CD14-positive monocyte (primary cell): ENCODE data around the gene C17orf100. TPM values are rescaled to one million over a fixed set of nuclear protein-coding genes. Genes with fewer than 3 reads are reported as not detected.

Experiments used
- DNase-seq, 3 donors: peaks; one replicate each; pipeline ENCODE4 v3.0.0-alpha.2; 2011 to 2022
- H2AFZ ChIP-seq: 2 replicates; pipeline ENCODE4 v1.6.0; 2012; ENCODE audit warnings: mild to moderate bottlenecking, low read depth, low read length, inconsistent platforms; ENCODE audit not compliant: insufficient read depth, poor library complexity, severe bottlenecking
- H3K27ac ChIP-seq, 2 donors: 1 replicate in 1 of 2; 2 replicates in 1 of 2; pipeline ENCODE4 v1.5.1; 2012 to 2013; ENCODE audit warnings: low read length in 2 of 2, control low read depth in 1 of 2, inconsistent platforms in 1 of 2, low read depth in 1 of 2, mild to moderate bottlenecking in 1 of 2
- H3K27me3 ChIP-seq, 2 donors: one replicate each; pipeline versions ENCODE4 v1.6.0 to v1.6.1; 2011 to 2013; ENCODE audit warnings: low read length in 2 of 2; ENCODE audit not compliant: control insufficient read depth in 2 of 2, insufficient read depth in 2 of 2
- H3K36me3 ChIP-seq, 2 donors: replicated peaks in 1 of 2; 1 replicate in 1 of 2; 2 replicates in 1 of 2; pipeline versions ENCODE4 v1.5.1 to v1.6.1; 2012 to 2013; ENCODE audit warnings: low read length in 2 of 2, control low read depth in 1 of 2, inconsistent platforms in 1 of 2, mild to moderate bottlenecking in 1 of 2; ENCODE audit not compliant: insufficient read depth in 2 of 2, control insufficient read depth in 1 of 2
- H3K4me1 ChIP-seq, 2 donors: 1 replicate in 1 of 2; 2 replicates in 1 of 2; pipeline versions ENCODE4 v1.5.1 to v1.6.1; 2012 to 2013; ENCODE audit warnings: low read length in 2 of 2, control low read depth in 1 of 2, inconsistent platforms in 1 of 2, mild to moderate bottlenecking in 1 of 2, moderate library complexity in 1 of 2; ENCODE audit not compliant: insufficient read depth in 2 of 2, control insufficient read depth in 1 of 2
- H3K4me2 ChIP-seq: replicated peaks from 2 replicates; pipeline ENCODE3; 2012; ENCODE audit warnings: low read length, moderate library complexity, mild to moderate bottlenecking; ENCODE audit not compliant: poor library complexity, severe bottlenecking; ENCODE audit errors: extremely low read depth
- H3K4me3 ChIP-seq, 3 experiments: fragments of 200-600 bp in 1 of 3; sonication (generic) in 1 of 3; replicated peaks in 1 of 3; 1 replicate in 2 of 3; 2 replicates in 1 of 3; pipeline ENCODE4 v1.5.1; 2011 to 2013; ENCODE audit warnings: low read length in 3 of 3, mild to moderate bottlenecking in 3 of 3, control low read depth in 2 of 3, low read depth in 2 of 3, inconsistent platforms in 1 of 3, moderate library complexity in 1 of 3
- H3K79me2 ChIP-seq: 2 replicates; pipeline ENCODE4 v1.6.0; 2012; ENCODE audit warnings: mild to moderate bottlenecking, control low read depth, inconsistent platforms, low read length, moderate library complexity; ENCODE audit not compliant: insufficient read depth
- H3K9ac ChIP-seq: 2 replicates; pipeline ENCODE4 v1.6.0; 2017; ENCODE audit warnings: low read length, mild to moderate bottlenecking; ENCODE audit not compliant: insufficient read depth, poor library complexity, severe bottlenecking
- H3K9me3 ChIP-seq, 2 donors: replicated peaks in 1 of 2; 1 replicate in 1 of 2; 2 replicates in 1 of 2; pipeline versions ENCODE4 v1.5.1 to v1.6.1; 2012 to 2013; ENCODE audit warnings: low read length in 2 of 2, control low read depth in 1 of 2; ENCODE audit not compliant: control insufficient read depth in 1 of 2, insufficient read depth in 1 of 2
- H4K20me1 ChIP-seq: 2 replicates; pipeline ENCODE4 v1.6.0; 2012; ENCODE audit warnings: mild to moderate bottlenecking, low read length, control low read depth, moderate library complexity; ENCODE audit not compliant: insufficient read depth
- H3K27ac Mint-ChIP-seq, 7 donors: one replicate each; pipeline ENCODE4 v1.8.0; 2020; ENCODE audit warnings: mild to moderate bottlenecking in 7 of 7, mixed read lengths in 7 of 7, moderate library complexity in 6 of 7, inconsistent platforms in 2 of 7
- H3K27me3 Mint-ChIP-seq, 3 donors: one replicate each; pipeline ENCODE4 v1.8.0; 2021 to 2022; ENCODE audit warnings: low read depth in 3 of 3, mild to moderate bottlenecking in 3 of 3, mixed read lengths in 3 of 3, moderate library complexity in 3 of 3, inconsistent platforms in 1 of 3
- H3K36me3 Mint-ChIP-seq, 2 donors: one replicate each; pipeline ENCODE4 v1.8.0; 2020; ENCODE audit warnings: mixed read lengths in 2 of 2, inconsistent platforms in 1 of 2, mild to moderate bottlenecking in 1 of 2
- H3K4me1 Mint-ChIP-seq: one replicate; pipeline ENCODE4 v1.8.0; 2020; ENCODE audit warnings: mild to moderate bottlenecking, mixed read lengths
- H3K4me3 Mint-ChIP-seq, 2 donors: one replicate each; pipeline ENCODE4 v1.8.0; 2020; ENCODE audit warnings: mild to moderate bottlenecking in 2 of 2, mixed read lengths in 2 of 2, moderate library complexity in 1 of 2
- H3K9me3 Mint-ChIP-seq, 7 donors: one replicate each; pipeline ENCODE4 v1.8.0; 2020 to 2022; ENCODE audit warnings: mixed read lengths in 7 of 7, mild to moderate bottlenecking in 6 of 7, moderate library complexity in 6 of 7, inconsistent platforms in 2 of 7
- WGBS: methylation state at CpG from one replicate; pipeline ENCODE4 v1.1.5; 2013; ENCODE audit warnings: missing lambda C conversion rate; ENCODE audit not compliant: insufficient coverage; 5-methylcytosine and 5-hydroxymethylcytosine counted together
- intact Hi-C, 2 donors: fragments of 100-400 bp; cut with micrococcal nuclease; formaldehyde crosslinking; loops; one replicate each; pipeline versions ENCODE4 v1.15.0 to v1.15.1; 2023
- polyA plus RNA-seq, 3 donors: library from polyadenylated mRNA; depleted of rRNA in 1 of 3; unstranded in 2 of 3; stranded (reverse) in 1 of 3; fragments of 300-500 nt in 2 of 3; fragments of >200 nt in 1 of 3; fragmentation: Illumina TruSeq in 2 of 3; gene quantifications; 1 replicate in 2 of 3; 2 replicates in 1 of 3; pipeline ENCODE4 v1.2.3, GENCODE V29; 2012 to 2021
- TF ChIP-seq, protein P1 (sequence below): fragments of 200-600 bp; IDR thresholded peaks from one replicate; pipeline ENCODE4 v1.8.0; 2022; ENCODE audit warnings: antibody characterized with exemption, mild to moderate bottlenecking

The C17orf100 gene
- polyA plus RNA-seq, 3 donors = 0.51 to 1.8 (median 1.2) TPM

DNA sequence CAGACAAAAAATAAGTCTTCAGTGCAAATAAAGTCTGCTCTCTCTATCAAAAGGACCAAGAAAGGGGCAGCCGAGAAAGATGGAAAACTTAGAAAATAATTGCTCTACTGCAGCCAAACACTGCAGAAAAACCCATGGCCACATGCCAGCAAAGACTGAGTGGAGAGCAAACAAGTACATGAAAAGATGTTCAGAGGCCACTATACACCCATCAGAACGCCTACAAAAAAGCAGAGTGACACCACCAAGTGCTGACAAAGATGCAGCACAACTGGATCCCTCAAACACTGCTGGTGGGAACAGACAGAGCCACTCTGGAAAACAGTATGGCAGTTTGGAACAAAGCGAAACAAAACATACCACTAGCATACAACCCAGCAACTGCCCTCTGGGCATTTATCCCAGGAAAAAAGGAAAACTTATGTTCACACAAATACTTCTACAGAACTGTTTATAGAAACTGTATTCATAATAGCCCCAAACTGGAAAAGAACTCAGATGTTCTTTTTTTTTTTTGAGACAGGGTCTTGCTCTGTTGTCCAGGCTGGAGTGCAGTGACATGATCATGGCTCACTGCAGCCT, 47.7 kb upstream of the C17orf100 start:
- Mint-ChIP-seq H3K27me3 (peaks cover 0 to 3% (median 0%) of the 10 kb centered on the region in 3 donors), H3K27ac (no peak overlapping the region), H3K4me1 (peaks cover 21% of the 10 kb centered on the region), H3K9me3 (no peaks in the 10 kb centered on the region), H3K4me3 (no peak overlapping the region), H3K36me3 (peaks cover 67 to 68% of the 10 kb centered on the region in 2 donors)
- intact Hi-C loops = no loop called here
- Histone ChIP-seq H3K9ac (no peak overlapping the region), H3K4me2 (no peak overlapping the region), H3K9me3 (no peaks in the 10 kb centered on the region), H3K27me3 (no peaks in the 10 kb centered on the region), H2AFZ (no peak overlapping the region), H3K27ac (no peak overlapping the region), H3K4me1 (peaks cover 17 to 18% of the 10 kb centered on the region in 2 donors), H4K20me1 (no peaks in the 10 kb centered on the region), H3K36me3 (peaks cover 47 to 69% of the 10 kb centered on the region in 2 donors), H3K4me3 (no peak overlapping the region), H3K79me2 (no peaks in the 10 kb centered on the region)
- WGBS = 100% methylated on average over 1 of the region's 3 CpGs
- TF ChIP-seq, protein P1, sequence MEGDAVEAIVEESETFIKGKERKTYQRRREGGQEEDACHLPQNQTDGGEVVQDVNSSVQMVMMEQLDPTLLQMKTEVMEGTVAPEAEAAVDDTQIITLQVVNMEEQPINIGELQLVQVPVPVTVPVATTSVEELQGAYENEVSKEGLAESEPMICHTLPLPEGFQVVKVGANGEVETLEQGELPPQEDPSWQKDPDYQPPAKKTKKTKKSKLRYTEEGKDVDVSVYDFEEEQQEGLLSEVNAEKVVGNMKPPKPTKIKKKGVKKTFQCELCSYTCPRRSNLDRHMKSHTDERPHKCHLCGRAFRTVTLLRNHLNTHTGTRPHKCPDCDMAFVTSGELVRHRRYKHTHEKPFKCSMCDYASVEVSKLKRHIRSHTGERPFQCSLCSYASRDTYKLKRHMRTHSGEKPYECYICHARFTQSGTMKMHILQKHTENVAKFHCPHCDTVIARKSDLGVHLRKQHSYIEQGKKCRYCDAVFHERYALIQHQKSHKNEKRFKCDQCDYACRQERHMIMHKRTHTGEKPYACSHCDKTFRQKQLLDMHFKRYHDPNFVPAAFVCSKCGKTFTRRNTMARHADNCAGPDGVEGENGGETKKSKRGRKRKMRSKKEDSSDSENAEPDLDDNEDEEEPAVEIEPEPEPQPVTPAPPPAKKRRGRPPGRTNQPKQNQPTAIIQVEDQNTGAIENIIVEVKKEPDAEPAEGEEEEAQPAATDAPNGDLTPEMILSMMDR = no peak
- DNase-seq = no peak

DNA sequence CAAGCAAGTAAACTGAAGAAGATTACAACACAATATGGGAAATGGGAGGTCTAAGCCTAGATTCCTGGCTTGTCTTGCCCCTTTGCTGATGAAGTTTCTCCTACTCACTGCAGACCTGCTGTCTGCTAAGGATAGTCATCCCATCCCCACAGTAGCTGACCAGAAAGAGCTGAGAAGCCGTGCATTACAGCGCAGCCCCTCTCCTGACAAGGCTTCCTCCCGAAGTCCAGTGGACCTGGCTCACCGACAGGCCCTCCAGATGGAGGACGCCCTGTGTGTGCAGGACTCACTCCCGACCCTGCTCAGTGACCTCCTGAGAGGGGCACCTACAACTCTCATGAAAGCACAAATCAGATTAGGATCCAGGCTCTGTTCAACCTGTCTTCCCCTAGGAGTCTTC, 46.4 kb upstream of the C17orf100 start:
- Histone ChIP-seq H3K4me2 (no peak overlapping the region), H3K9ac (no peak overlapping the region), H3K27me3 (no peaks in the 10 kb centered on the region), H3K36me3 (peaks cover 60 to 82% of the 10 kb centered on the region in 2 donors), H4K20me1 (no peaks in the 10 kb centered on the region), H3K4me1 (peaks cover 4 to 5% of the 10 kb centered on the region in 2 donors), H3K79me2 (no peaks in the 10 kb centered on the region), H3K9me3 (no peaks in the 10 kb centered on the region), H3K4me3 (no peak overlapping the region), H2AFZ (no peak overlapping the region), H3K27ac (no peak overlapping the region)
- Mint-ChIP-seq H3K4me3 (no peak overlapping the region), H3K36me3 (peaks cover 78 to 80% of the 10 kb centered on the region in 2 donors), H3K4me1 (peaks cover 9% of the 10 kb centered on the region), H3K27me3 (peaks cover 0 to 3% (median 0%) of the 10 kb centered on the region in 3 donors), H3K27ac (peak overlapping the region in 1 of 7 donors; percentile 1), H3K9me3 (no peaks in the 10 kb centered on the region)
- intact Hi-C loops = no loop called here
- TF ChIP-seq, protein P1 = no peak
- 98% methylated on average over 6 of the region's 6 CpGs for WGBS
- DNase-seq = no peak
